Mucosa of rectum (tissue), 2 donors: ENCODE measurements around the gene ACRV1.
A peak's percentile ranks its signal among the peaks of the same experiment; 100 is the strongest.

Experiments
- H3K27ac ChIP-seq, 2 donors: one replicate each; pipeline ENCODE4 v1.7.0; 2013; ENCODE audit warnings: inconsistent platforms in 2 of 2, low read depth in 2 of 2, low read length in 2 of 2
- H3K27me3 ChIP-seq, 2 donors: one replicate each; pipeline ENCODE4 v1.7.0; 2013; ENCODE audit warnings: low read length in 2 of 2; ENCODE audit not compliant: control insufficient read depth in 2 of 2, insufficient read depth in 2 of 2
- H3K36me3 ChIP-seq, 2 donors: one replicate each; pipeline ENCODE4 v1.7.0; 2013; ENCODE audit warnings: low read length in 2 of 2; ENCODE audit not compliant: control insufficient read depth in 2 of 2, insufficient read depth in 2 of 2
- H3K4me1 ChIP-seq, 2 donors: one replicate each; pipeline ENCODE4 v1.7.0; 2013; ENCODE audit warnings: low read length in 2 of 2, mild to moderate bottlenecking in 1 of 2; ENCODE audit not compliant: control insufficient read depth in 2 of 2, insufficient read depth in 2 of 2
- H3K4me3 ChIP-seq, 2 donors: one replicate each; pipeline ENCODE4 v1.7.0; 2013; ENCODE audit warnings: low read length in 2 of 2
- H3K9ac ChIP-seq, 2 donors: one replicate each; pipeline ENCODE4 v1.7.0; 2013; ENCODE audit warnings: low read length in 2 of 2, low read depth in 1 of 2, mild to moderate bottlenecking in 1 of 2
- H3K9me3 ChIP-seq, 2 donors: one replicate each; pipeline ENCODE4 v1.7.0; 2013; ENCODE audit warnings: low read length in 2 of 2; ENCODE audit not compliant: control insufficient read depth in 2 of 2
- donor health status: healthy.
- donor health status: Normal muscosa, but diverticular disease.

ACRV1 gene

DNA sequence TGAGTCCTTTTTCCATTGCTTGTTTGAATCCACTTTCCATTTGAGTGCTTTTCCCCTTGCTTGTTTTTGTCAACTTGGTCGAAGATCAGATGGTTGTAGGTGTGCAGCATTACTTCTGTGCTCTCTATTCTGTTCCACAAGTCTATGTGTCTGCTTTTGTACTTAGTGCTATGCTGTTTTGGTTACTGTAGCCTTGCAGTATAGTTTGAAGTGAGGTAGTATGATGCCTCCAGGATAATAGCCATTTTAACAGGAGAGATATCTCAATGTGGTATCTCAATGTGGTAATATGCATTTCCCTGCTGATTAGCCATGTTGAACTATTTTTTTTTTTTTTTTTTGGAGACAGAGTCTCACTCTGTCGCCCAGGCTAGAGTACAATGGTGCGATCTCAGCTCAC lies 16.7 kb downstream of the ACRV1 start:
- no peaks in the 10 kb centered on the region for H3K36me3 ChIP-seq
- no peak overlapping the region for H3K27ac ChIP-seq
- H3K9me3 ChIP-seq, result no peaks in the 10 kb centered on the region

DNA sequence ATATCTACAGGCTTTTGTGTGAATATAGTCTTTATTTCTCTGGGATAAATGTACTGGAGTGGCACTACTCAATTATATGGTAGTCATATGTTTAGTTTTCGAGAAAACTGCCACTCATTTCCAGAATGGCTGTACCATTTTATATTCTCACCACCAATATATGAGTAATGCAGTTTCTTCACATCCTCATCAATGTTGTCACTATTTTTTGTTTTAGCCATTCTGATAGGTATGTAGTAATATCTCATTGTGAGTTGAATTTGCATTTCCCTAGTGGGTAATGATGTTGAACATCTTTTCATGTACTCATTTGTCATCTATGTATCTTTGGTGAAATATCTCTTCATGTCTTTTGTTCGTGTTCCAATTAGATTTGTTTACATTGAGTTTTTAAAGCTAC lies 18.0 kb downstream of the ACRV1 start:
- no peaks in the 10 kb centered on the region for H3K27me3 ChIP-seq

More for the DNA sequence above, 16.7 kb downstream of the ACRV1 start:
- no peaks in the 10 kb centered on the region for H3K27me3 ChIP-seq
- no peak overlapping the region for H3K4me3 ChIP-seq
- no peaks in the 10 kb centered on the region for H3K4me1 ChIP-seq
- H3K9ac ChIP-seq, result no peak overlapping the region

DNA sequence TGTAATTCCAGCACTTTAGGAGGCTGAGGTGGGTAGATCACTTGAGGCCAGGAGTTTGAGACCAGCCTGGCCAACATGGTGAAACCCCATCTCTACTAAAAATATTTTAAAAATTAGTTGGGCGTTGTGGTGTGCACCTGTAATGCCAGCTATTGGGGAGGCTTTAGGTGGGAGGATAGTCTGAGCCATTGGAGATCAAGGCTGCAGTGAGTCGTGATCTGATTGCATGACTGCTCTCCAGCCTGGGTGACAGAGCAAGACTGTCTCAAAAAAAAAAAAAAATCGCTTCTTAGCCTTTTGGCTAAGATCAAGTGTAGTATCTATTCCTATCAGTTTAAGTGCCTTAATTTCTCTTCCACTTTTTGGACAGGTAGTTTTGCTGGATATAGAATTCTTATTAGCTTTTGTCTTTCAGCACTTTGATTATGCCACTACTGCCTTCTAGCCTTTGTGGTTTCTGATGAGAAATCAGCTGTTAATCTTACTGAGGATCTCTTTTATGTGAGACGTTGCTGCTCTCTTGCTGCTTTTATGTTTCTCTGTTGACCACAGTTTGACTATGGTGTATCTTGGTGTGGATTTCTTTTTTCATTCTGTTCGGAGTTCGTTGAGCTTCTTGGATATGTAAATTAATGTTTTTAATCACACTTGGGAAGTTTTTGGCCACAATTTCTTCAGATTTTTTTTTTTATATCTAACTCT lies 31.0 kb downstream of the ACRV1 start:
- Histone ChIP-seq H3K4me1 (no peaks in the 10 kb centered on the region), H3K9ac (no peak overlapping the region), H3K27me3 (no peaks in the 10 kb centered on the region), H3K27ac (no peak overlapping the region), H3K36me3 (peaks cover 0 to 4% of the 10 kb centered on the region in 2 donors), H3K9me3 (no peaks in the 10 kb centered on the region), H3K4me3 (no peak overlapping the region)

More for the DNA sequence above, 18.0 kb downstream of the ACRV1 start:
- Histone ChIP-seq H3K4me1 (no peaks in the 10 kb centered on the region), H3K9me3 (no peaks in the 10 kb centered on the region), H3K36me3 (no peaks in the 10 kb centered on the region), H3K9ac (no peak overlapping the region), H3K4me3 (no peak overlapping the region), H3K27ac (no peak overlapping the region)

DNA sequence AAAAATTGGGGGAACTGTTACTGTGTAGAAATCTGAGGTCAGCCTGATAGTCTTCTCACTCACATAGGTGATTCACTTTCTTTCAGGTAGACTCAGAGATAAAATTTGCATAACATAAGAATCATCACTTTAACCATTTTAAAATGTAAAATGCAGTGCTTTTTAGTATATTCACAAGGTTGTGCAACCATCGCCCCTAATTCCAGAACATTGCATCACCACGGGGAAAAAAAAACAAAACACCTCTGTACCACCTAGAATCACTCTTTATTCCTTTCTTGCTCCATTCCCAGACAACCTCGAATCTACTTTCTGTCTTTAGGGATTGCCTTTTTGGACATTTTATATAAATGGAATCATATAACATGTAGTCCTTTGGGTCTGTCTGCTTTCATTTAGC lies 34.8 kb downstream of the ACRV1 start:
- Histone ChIP-seq H3K9ac (no peak overlapping the region), H3K4me3 (no peak overlapping the region), H3K4me1 (no peaks in the 10 kb centered on the region), H3K9me3 (no peaks in the 10 kb centered on the region), H3K27me3 (no peaks in the 10 kb centered on the region), H3K36me3 (peaks cover 0 to 5% of the 10 kb centered on the region in 2 donors), H3K27ac (no peak overlapping the region)

DNA sequence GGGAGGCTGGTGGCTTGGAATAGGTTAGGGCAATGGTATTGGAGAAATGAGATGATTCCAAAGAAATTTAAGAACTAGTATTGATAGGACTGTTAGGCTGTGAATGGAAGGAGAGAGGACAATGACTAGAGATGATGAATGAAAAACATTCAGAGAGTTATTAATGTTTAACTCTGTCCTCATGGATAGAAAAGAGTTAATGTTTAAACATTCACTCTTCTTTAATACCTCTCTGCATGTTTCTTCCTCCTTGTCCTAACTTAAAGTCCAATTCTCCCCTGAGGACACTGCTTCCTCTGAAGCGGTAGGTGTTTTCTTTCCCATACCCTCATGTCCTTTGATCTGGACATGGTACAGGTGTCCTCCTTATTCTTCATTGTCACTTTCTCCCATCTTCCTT lies 42.3 kb downstream of the ACRV1 start:
- Histone ChIP-seq H3K4me1 (peaks cover 0 to 2% of the 10 kb centered on the region in 2 donors), H3K4me3 (no peak overlapping the region), H3K9me3 (no peaks in the 10 kb centered on the region), H3K9ac (no peak overlapping the region), H3K27ac (no peak overlapping the region), H3K36me3 (no peaks in the 10 kb centered on the region), H3K27me3 (no peaks in the 10 kb centered on the region)

DNA sequence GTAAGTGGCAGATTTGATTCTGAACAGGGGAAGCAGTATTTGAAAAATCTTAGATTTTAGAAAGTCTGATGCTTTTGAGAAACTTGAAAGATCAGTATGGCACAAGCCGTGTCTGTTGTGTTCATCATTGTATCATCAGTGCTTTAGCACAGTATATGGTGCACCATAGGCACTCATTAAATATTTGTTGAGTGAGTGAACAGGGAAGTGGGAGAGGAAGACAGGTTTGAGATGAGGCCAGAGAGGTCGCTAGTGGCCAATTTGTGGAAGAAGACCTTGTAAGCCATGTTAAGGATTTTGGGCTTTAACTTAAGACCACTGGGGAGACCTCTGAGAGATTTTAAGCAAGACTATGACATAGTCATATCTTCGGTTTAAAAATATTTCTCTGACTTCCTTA lies 42.8 kb downstream of the ACRV1 start:
- H3K36me3 ChIP-seq, result no peaks in the 10 kb centered on the region
- no peak overlapping the region for H3K27ac ChIP-seq
- H3K4me1 ChIP-seq, result peaks cover 0 to 2% of the 10 kb centered on the region in 2 donors
- no peak overlapping the region for H3K9ac ChIP-seq
- H3K4me3 ChIP-seq, result no peak overlapping the region
- no peaks in the 10 kb centered on the region for H3K9me3 ChIP-seq
- no peaks in the 10 kb centered on the region for H3K27me3 ChIP-seq

DNA sequence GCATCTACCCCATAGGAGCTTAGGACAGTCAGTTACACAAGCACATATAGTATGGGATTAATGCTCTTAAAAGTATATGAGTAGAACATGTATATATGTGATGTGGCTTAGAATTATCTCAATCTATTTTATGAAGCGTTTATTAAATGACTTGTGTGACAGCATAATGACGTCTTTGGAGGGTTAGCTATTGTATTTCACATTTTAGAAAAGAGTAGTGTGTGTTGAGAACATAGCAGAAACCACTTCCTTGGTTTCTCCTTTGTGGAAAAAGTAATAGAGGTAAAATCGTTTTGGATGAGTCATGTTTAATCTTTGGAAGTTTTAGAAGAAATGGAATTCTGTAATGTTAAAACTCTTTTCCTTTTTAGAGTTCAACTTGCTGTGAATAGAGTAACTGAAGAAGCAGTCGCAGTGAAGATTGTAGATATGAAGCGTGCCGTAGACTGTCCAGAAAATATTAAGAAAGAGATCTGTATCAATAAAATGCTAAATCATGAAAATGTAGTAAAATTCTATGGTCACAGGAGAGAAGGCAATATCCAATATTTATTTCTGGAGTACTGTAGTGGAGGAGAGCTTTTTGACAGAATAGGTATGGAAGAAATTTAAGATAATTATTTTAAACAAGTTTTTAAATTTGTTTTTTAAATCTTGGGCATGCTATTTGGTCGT lies 53.3 kb downstream of the ACRV1 start:
- Histone ChIP-seq H3K4me1 (peaks cover 9 to 13% of the 10 kb centered on the region in 2 donors), H3K36me3 (no peaks in the 10 kb centered on the region), H3K9ac (no peak overlapping the region), H3K27ac (no peak overlapping the region), H3K27me3 (no peaks in the 10 kb centered on the region), H3K9me3 (no peaks in the 10 kb centered on the region), H3K4me3 (no peak overlapping the region)

DNA sequence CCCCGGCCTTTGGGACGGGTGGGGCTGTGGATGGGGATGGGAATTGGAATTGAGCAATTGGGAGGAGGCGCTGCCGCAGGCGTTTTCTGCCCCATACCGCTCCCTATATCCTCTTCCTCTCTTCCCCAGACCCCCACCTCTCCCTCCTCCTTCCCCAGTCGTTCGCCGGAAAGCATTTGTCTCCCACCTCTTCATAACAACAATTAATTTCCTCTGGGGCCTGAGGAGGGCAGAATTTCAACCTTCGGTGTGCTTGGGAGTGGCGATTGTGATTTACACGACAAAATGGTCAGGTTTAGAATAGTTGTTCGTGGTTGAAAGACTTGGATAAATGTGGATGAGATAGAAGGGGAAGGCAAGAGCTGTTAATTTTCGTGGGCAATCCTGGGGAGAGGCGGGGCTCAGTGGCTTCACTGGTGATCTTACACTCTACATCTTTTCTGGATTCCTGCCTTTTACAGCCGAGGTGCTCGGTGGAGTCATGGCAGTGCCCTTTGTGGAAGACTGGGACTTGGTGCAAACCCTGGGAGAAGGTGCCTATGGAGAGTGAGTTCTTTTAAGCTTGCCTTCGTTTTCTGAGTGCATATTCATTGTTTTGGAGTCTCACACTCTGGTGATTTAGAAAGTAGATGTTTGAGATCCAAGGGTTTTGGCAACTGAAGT lies 54.2 kb downstream of the ACRV1 start:
- Histone ChIP-seq H3K9ac (peak overlapping the region; percentile 89 to 90), H3K9me3 (no peaks in the 10 kb centered on the region), H3K27ac (peak overlapping the region; percentile 94 to 98), H3K4me1 (peaks cover 9 to 13% of the 10 kb centered on the region in 2 donors), H3K4me3 (peak overlapping the region; percentile 80 to 92), H3K36me3 (peaks cover 3 to 4% of the 10 kb centered on the region in 2 donors), H3K27me3 (no peaks in the 10 kb centered on the region)

DNA sequence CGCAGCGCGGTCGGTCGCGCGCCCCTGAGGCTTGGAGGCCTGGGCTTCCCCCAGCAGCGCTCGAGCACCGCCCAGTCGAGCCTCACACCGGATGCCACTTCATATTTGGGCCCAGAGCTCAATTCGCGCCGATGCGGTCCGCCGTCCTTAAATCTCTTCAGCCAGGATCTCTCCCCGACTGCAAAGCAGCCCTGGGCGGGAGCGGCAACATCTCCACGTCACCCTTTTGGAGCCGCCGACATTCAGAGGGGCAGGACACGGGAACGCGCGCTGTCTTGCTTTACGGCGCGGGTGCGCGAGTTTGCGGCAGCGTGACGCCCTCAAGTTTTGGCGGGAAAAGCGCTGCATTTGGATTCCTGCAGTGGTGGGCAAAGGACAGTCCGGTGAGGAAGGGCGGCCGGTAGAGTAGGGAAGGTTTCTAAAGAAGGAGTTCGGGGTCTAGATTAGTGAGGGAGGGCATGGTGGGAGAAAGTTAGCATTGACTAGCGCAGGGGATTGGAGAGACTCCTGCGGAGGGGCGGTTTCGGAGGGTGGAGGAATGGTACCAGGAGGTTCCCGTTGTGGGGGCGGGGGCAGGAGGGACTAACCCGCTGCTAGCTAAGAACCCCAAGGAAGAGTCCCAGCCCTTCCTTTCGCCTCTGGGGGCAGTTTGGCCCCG lies 54.9 kb downstream of the ACRV1 start:
- H3K9ac ChIP-seq, result peak overlapping the region; percentile 89 to 90
- peaks cover 8% of the 10 kb centered on the region in 2 donors for H3K36me3 ChIP-seq
- peak overlapping the region; percentile 80 to 92 for H3K4me3 ChIP-seq
- H3K27ac ChIP-seq, result peak overlapping the region; percentile 94 to 98
- H3K27me3 ChIP-seq, result no peaks in the 10 kb centered on the region
- H3K4me1 ChIP-seq, result peaks cover 9 to 13% of the 10 kb centered on the region in 2 donors
- H3K9me3 ChIP-seq, result no peaks in the 10 kb centered on the region

DNA sequence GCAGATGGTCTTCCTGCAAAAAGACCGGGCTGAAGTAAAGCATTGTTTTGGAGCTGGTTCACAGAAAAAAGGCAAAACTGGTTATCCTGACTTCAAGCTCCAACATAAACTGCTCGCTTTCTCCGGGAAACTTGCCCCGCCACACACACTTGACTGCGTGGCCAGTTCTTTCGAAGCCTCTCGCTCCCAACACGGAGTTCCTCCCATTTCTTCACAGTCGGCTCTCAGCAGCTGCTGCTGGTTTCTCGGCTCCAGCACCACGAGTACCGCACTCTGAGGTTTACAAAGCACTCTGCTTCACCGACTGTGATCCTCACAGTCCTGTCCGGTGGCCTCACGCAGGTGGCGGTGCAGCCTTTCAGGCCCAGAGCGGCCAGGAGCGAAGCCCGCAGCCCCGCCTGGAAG lies 55.4 kb downstream of the ACRV1 start:
- no peaks in the 10 kb centered on the region for H3K27me3 ChIP-seq
- peak overlapping the region; percentile 89 to 90 for H3K9ac ChIP-seq
- peaks cover 12% of the 10 kb centered on the region in 2 donors for H3K36me3 ChIP-seq
- peak overlapping the region; percentile 94 to 98 for H3K27ac ChIP-seq
- no peaks in the 10 kb centered on the region for H3K9me3 ChIP-seq
- peaks cover 9 to 13% of the 10 kb centered on the region in 2 donors for H3K4me1 ChIP-seq
- H3K4me3 ChIP-seq, result peak overlapping the region; percentile 80 to 92
